Ishikawa (cell line): Measurements from ENCODE around the gene ATF3.

Experiments
- CEBPB ChIP-seq: IDR thresholded peaks from 2 replicates; pipeline ENCODE4 v1.6.1; 2012
- CREB1 ChIP-seq: IDR thresholded peaks from 2 replicates; pipeline ENCODE4 v1.6.1; 2012; ENCODE audit warnings: low read depth
- EGR1 ChIP-seq: IDR thresholded peaks from 2 replicates; pipeline ENCODE4 v1.6.1; 2012
- EP300 ChIP-seq: IDR thresholded peaks from 2 replicates; pipeline ENCODE4 v1.6.1; 2012; ENCODE audit warnings: borderline replicate concordance
- FOXM1 ChIP-seq: IDR thresholded peaks from 2 replicates; pipeline ENCODE4 v1.6.1; 2012; ENCODE audit warnings: low read depth, borderline replicate concordance
- NFIC ChIP-seq: IDR thresholded peaks from 2 replicates; pipeline ENCODE4 v1.6.1; 2012
- RAD21 ChIP-seq: IDR thresholded peaks from 2 replicates; pipeline ENCODE4 v1.6.1; 2012; ENCODE audit warnings: low read depth
- TAF1 ChIP-seq: IDR thresholded peaks from 2 replicates; pipeline ENCODE4 v1.6.1; 2012; ENCODE audit warnings: low read depth, mild to moderate bottlenecking
- TCF12 ChIP-seq: IDR thresholded peaks from 2 replicates; pipeline ENCODE4 v1.6.1; 2012; ENCODE audit warnings: low read depth
- TEAD4 ChIP-seq: IDR thresholded peaks from 2 replicates; pipeline ENCODE4 v1.6.1; 2012
- YY1 ChIP-seq: IDR thresholded peaks from 2 replicates; pipeline ENCODE4 v1.6.1; 2012; ENCODE audit warnings: low read depth
- ZBTB7A ChIP-seq: IDR thresholded peaks from 2 replicates; pipeline ENCODE4 v1.6.1; 2012; ENCODE audit warnings: low read depth
- TF ChIP-seq, protein P1 (sequence below): IDR thresholded peaks from 2 replicates; pipeline ENCODE4 v1.6.1; 2012
- TF ChIP-seq, protein P2 (sequence below): IDR thresholded peaks from 2 replicates; pipeline ENCODE4 v1.6.1; 2012
- TF ChIP-seq, protein P3 (sequence below): IDR thresholded peaks from 2 replicates; pipeline ENCODE4 v1.6.1; 2012; ENCODE audit warnings: low read depth, mild to moderate bottlenecking

ATF3 gene

DNA sequence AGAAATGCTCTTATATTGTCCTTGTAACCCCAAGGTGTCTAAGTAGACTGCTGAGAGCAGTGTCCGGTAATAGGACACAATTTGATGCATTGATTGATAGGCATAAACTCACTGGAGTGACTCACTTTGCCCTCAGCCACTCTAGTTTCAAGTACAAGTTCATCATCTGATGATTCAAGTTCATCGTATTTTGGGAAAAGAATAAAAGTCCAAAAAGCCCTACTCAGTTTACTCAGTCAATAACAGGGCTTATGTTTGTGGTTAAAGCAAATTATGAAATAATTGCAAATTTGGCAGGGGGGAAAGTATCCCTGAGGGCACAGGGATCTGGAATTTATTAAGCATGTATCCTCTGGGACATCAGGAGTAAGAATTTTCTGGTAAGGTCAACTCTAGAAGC, 7.6 kb upstream of the ATF3 start:
- TF ChIP-seq RAD21 = no peak
- no peak for TF ChIP-seq EGR1
- TF ChIP-seq NFIC = no peak
- TF ChIP-seq ZBTB7A = no peak
- TF ChIP-seq, protein P1, sequence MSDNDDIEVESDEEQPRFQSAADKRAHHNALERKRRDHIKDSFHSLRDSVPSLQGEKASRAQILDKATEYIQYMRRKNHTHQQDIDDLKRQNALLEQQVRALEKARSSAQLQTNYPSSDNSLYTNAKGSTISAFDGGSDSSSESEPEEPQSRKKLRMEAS = no peak
- no peak for TF ChIP-seq YY1
- no peak for TF ChIP-seq CEBPB
- TF ChIP-seq FOXM1 = no peak
- TF ChIP-seq, protein P2, sequence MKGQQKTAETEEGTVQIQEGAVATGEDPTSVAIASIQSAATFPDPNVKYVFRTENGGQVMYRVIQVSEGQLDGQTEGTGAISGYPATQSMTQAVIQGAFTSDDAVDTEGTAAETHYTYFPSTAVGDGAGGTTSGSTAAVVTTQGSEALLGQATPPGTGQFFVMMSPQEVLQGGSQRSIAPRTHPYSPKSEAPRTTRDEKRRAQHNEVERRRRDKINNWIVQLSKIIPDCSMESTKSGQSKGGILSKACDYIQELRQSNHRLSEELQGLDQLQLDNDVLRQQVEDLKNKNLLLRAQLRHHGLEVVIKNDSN = no peak
- TF ChIP-seq TAF1 = no peak
- no peak for TF ChIP-seq TCF12
- TF ChIP-seq CREB1 = no peak
- TF ChIP-seq, protein P3, sequence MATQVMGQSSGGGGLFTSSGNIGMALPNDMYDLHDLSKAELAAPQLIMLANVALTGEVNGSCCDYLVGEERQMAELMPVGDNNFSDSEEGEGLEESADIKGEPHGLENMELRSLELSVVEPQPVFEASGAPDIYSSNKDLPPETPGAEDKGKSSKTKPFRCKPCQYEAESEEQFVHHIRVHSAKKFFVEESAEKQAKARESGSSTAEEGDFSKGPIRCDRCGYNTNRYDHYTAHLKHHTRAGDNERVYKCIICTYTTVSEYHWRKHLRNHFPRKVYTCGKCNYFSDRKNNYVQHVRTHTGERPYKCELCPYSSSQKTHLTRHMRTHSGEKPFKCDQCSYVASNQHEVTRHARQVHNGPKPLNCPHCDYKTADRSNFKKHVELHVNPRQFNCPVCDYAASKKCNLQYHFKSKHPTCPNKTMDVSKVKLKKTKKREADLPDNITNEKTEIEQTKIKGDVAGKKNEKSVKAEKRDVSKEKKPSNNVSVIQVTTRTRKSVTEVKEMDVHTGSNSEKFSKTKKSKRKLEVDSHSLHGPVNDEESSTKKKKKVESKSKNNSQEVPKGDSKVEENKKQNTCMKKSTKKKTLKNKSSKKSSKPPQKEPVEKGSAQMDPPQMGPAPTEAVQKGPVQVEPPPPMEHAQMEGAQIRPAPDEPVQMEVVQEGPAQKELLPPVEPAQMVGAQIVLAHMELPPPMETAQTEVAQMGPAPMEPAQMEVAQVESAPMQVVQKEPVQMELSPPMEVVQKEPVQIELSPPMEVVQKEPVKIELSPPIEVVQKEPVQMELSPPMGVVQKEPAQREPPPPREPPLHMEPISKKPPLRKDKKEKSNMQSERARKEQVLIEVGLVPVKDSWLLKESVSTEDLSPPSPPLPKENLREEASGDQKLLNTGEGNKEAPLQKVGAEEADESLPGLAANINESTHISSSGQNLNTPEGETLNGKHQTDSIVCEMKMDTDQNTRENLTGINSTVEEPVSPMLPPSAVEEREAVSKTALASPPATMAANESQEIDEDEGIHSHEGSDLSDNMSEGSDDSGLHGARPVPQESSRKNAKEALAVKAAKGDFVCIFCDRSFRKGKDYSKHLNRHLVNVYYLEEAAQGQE = no peak
- TF ChIP-seq TEAD4 = no peak
- TF ChIP-seq EP300 = no peak

DNA sequence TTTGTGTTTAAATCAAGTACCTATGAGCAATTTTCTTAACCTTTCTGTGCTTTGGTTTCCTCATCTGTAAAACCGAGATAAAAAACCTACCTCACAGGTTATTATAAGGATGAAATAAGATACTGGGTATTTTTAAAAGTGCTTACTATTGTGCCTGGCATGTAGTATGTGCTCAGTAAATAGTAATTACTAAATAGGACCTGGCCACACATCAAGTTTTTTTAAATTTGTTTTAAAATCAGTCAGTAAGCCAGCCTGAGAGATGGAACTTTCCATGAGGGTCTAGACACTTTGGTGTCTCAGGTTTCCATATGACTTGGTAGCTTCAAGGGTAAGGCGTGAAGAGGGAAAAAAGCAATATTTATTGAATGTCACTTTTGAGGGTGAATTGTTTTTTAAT, 7.0 kb upstream of the ATF3 start:
- TF ChIP-seq YY1 (no peak), ZBTB7A (no peak), NFIC (no peak), EP300 (no peak), TAF1 (no peak), CEBPB (no peak), FOXM1 (no peak), RAD21 (no peak), TEAD4 (no peak), EGR1 (no peak), CREB1 (no peak), TCF12 (no peak)
- TF ChIP-seq, protein P3 = no peak
- TF ChIP-seq, protein P2 = no peak
- TF ChIP-seq, protein P1 = no peak

DNA sequence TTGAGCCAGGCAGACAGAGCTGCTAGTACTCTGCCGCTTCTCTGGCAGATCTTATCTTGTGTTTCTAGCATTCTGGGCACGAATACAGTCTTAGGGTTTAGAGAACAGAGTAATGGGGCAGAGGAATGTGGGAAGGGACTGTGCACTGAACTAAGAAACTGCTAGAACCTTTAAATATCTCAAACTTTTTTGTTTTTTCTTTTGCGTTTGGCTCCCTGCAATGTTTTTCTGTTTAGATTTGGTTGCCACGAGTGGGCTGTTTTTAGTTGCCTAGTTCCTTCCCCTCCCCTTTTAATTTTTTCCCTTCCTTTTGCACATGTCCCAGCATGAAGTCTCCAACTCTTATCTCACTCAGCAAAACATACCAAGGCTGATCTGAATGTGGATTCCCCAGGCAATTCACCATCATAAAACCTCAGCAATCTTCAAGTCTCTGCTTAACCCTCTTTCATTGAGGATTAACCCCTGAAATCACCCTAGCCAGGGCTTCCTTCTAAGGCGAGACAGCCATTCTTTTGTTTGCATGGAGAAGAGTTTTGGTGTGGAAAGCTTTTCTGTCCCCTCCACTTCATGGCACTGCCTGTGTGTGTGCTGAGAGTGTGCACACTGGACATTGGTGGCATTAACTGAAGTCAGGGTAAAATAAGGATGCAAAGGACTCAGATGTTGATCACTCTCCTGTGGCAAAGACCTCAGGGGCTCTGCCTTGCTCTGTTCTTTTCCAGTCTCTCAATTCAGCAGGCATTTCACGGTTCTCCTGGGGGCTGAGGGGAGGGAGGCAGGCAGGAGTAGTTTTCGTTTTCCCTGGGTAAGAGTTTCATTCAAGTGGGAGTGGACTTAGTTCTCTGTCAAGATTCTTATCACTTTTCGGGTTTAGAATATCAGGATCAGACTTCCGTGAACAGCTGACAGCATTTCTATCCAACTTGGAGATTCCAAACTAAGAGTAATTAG, 2.8 kb upstream of the ATF3 start:
- TF ChIP-seq FOXM1 = no peak
- no peak for TF ChIP-seq RAD21
- TF ChIP-seq, protein P3 = no peak
- TF ChIP-seq, protein P2 = no peak
- TF ChIP-seq, protein P1 = no peak
- TF ChIP-seq ZBTB7A = no peak
- TF ChIP-seq CREB1 = no peak
- TF ChIP-seq TAF1 = no peak
- TF ChIP-seq TEAD4 = no peak
